Measurements from ENCODE around the gene PFKFB2.
A peak's percentile ranks its signal among the peaks of the same experiment; 100 is the strongest.

Gene PFKFB2

GRCh38 chr1:207091200-207091908 lies 38.3 kb downstream of the PFKFB2 start:
- in situ Hi-C loops (cut with MboI; ENCODE audit: low sequenced_read_pairs, unreplicated experiment) = loop anchor here (25.0 kb wide), 1 partner anchor 396 kb away; the partner anchor contains the start of gene CR1
- no peak for DNase-seq (ENCODE audit: low spot score)
- TF ChIP-seq CTCF (IDR thresholded peaks at IDR 0.05; ENCODE audit: borderline replicate concordance, control extremely low read depth, extremely low read depth, insufficient read depth, missing control alignments) = no peak

- in situ Hi-C loops (cut with MboI; ENCODE audit: low sequenced_read_pairs, unreplicated experiment) = loop anchor here (25.0 kb wide), 1 partner anchor 393 kb away; the partner anchor contains the start of gene CR1
- TF ChIP-seq CTCF (IDR thresholded peaks at IDR 0.05; ENCODE audit: borderline replicate concordance, control extremely low read depth, extremely low read depth, insufficient read depth, missing control alignments) = no peak
- no peak for DNase-seq (ENCODE audit: low spot score)
These were observed 40.9 kb downstream of the PFKFB2 start for GRCh38 chr1:207093944-207094343.

- no peak for TF ChIP-seq CTCF (IDR thresholded peaks at IDR 0.05; ENCODE audit: borderline replicate concordance, control extremely low read depth, extremely low read depth, insufficient read depth, missing control alignments)
- in situ Hi-C loops (cut with MboI; ENCODE audit: low sequenced_read_pairs, unreplicated experiment) = loop anchor here (25.0 kb wide), 1 partner anchor 389 kb away; the partner anchor contains the start of gene CR1
These were observed 44.8 kb downstream of the PFKFB2 start for GRCh38 chr1:207097871-207098324.

GRCh38 chr1:207101720-207102119 lies 48.6 kb downstream of the PFKFB2 start:
- in situ Hi-C loops (cut with MboI; ENCODE audit: low sequenced_read_pairs, unreplicated experiment) = no loop called here
- no peak for TF ChIP-seq CTCF (IDR thresholded peaks at IDR 0.05; ENCODE audit: borderline replicate concordance, control extremely low read depth, extremely low read depth, insufficient read depth, missing control alignments)
- DNase-seq (ENCODE audit: low spot score) = no peak

More at GRCh38 chr1:207097871-207098324, 44.8 kb downstream of the PFKFB2 start:
- peak; percentile 59 for DNase-seq (ENCODE audit: low spot score)

GRCh38 chr1:207102146-207102545 lies 49.1 kb downstream of the PFKFB2 start:
- no peak for DNase-seq (ENCODE audit: low spot score)
- in situ Hi-C loops (cut with MboI; ENCODE audit: low sequenced_read_pairs, unreplicated experiment) = no loop called here
- no peak for TF ChIP-seq CTCF (IDR thresholded peaks at IDR 0.05; ENCODE audit: borderline replicate concordance, control extremely low read depth, extremely low read depth, insufficient read depth, missing control alignments)

- no peak for TF ChIP-seq CTCF (IDR thresholded peaks at IDR 0.05; ENCODE audit: borderline replicate concordance, control extremely low read depth, extremely low read depth, insufficient read depth, missing control alignments)
- in situ Hi-C loops (cut with MboI; ENCODE audit: low sequenced_read_pairs, unreplicated experiment) = no loop called here
- no peak for DNase-seq (ENCODE audit: low spot score)
These were observed 49.6 kb downstream of the PFKFB2 start for GRCh38 chr1:207102659-207103058.

Measured in GM13976 (cell line).